HG02870 (cell line): Measurements from ENCODE around the gene IL1RL2.

ENCODE experiments used
- ATAC-seq: cut with Tn5 transposase; IDR thresholded peaks from one replicate; pipeline ENCODE4 v1.9.1; 2021; ENCODE audit warnings: mild to moderate bottlenecking, moderate library complexity; ENCODE audit not compliant: unreplicated experiment

IL1RL2 gene

GRCh38 chr2:102158011-102158755 is 28.6 kb upstream of the IL1RL2 start:
- no peak for ATAC-seq

GRCh38 chr2:102159295-102159694 is 27.5 kb upstream of the IL1RL2 start:
- no peak for ATAC-seq

GRCh38 chr2:102166189-102166845 is 20.5 kb upstream of the IL1RL2 start:
- ATAC-seq, result no peak

GRCh38 chr2:102168026-102168771 is 18.6 kb upstream of the IL1RL2 start:
- no peak for ATAC-seq

- no peak for ATAC-seq
Measured at GRCh38 chr2:102171946-102172345, 14.9 kb upstream of the IL1RL2 start.

- no peak for ATAC-seq
Measured at GRCh38 chr2:102172745-102173144, 14.1 kb upstream of the IL1RL2 start.

- ATAC-seq, result no peak
Measured at GRCh38 chr2:102176172-102176571, 10.7 kb upstream of the IL1RL2 start.

GRCh38 chr2:102177814-102178478 is 8.9 kb upstream of the IL1RL2 start:
- no peak for ATAC-seq

GRCh38 chr2:102179061-102179460 is 7.8 kb upstream of the IL1RL2 start:
- ATAC-seq, result no peak

GRCh38 chr2:102179788-102180686 is 6.8 kb upstream of the IL1RL2 start:
- ATAC-seq, result no peak

- ATAC-seq, result no peak
Measured at GRCh38 chr2:102180687-102180999, 6.2 kb upstream of the IL1RL2 start.

GRCh38 chr2:102181376-102181775 is 5.4 kb upstream of the IL1RL2 start:
- ATAC-seq, result no peak

GRCh38 chr2:102181919-102182635 is 4.7 kb upstream of the IL1RL2 start:
- no peak for ATAC-seq

GRCh38 chr2:102184018-102184417 is 2.8 kb upstream of the IL1RL2 start:
- ATAC-seq, result no peak

GRCh38 chr2:102184568-102184967 is 2.3 kb upstream of the IL1RL2 start:
- ATAC-seq, result no peak

- ATAC-seq, result no peak
Measured at GRCh38 chr2:102185347-102185746, 1.5 kb upstream of the IL1RL2 start.

GRCh38 chr2:102187496-102188150 is 800 bp downstream of the IL1RL2 start:
- no peak for ATAC-seq

GRCh38 chr2:102190430-102191107 is 3.7 kb downstream of the IL1RL2 start:
- no peak for ATAC-seq

- no peak for ATAC-seq
Measured at GRCh38 chr2:102191501-102191900, 4.7 kb downstream of the IL1RL2 start.
